OCI-LY7 (cell line): ENCODE measurements around the gene SCARF2.

Experiments
- CTCF ChIP-seq: fragments of 200-600 bp; sonication (generic); conservative IDR thresholded peaks from 2 replicates; pipeline ENCODE4 v1.5.1; 2014; ENCODE audit warnings: mild to moderate bottlenecking, antibody characterized with exemption, low read length, moderate library complexity, mixed read lengths
- EZH2phosphoT487 ChIP-seq: fragments of 200-600 bp; sonication (generic); IDR thresholded peaks from 2 replicates; pipeline ENCODE4 v1.6.1; 2018; ENCODE audit warnings: low read depth, borderline replicate concordance, mild to moderate bottlenecking, mixed run types, antibody characterized with exemption, low read length, moderate library complexity, mixed read lengths

- TF ChIP-seq CTCF (no peak), EZH2phosphoT487 (no peak)
Observed at GRCh38 chr22:20434773-20435172, 2.9 kb downstream of the SCARF2 start.
